Neural cell (in vitro differentiated cells): ENCODE results near the gene FCN3. TPM values are rescaled to one million over a fixed set of nuclear protein-coding genes. Genes with fewer than 3 reads are reported as not detected.

Experiments used
- H2AFZ ChIP-seq: fragments of 200-600, 300-800 bp; sonication (generic), shearing (Covaris generic); 2 replicates; pipeline ENCODE4 v1.6.0; 2014; ENCODE audit warnings: low read depth, mild to moderate bottlenecking, antibody characterized with exemption, low read length, moderate library complexity
- H3F3A ChIP-seq: fragments of 200-600 bp; shearing (Covaris generic); 2 replicates; pipeline ENCODE4 v1.6.1; 2016; ENCODE audit warnings: mild to moderate bottlenecking, moderate library complexity, mixed read lengths, antibody characterized with exemption, low read length; ENCODE audit not compliant: insufficient read depth, poor library complexity, severe bottlenecking
- H3K27ac ChIP-seq: fragments of 200-600, 300-800 bp; sonication (generic), shearing (Covaris generic); 2 replicates; pipeline ENCODE4 v1.5.1; 2014; ENCODE audit warnings: mild to moderate bottlenecking, low read length, moderate library complexity
- H3K27me3 ChIP-seq: fragments of 300-800, 200-600 bp; sonication (generic), shearing (Covaris generic); 2 replicates; pipeline ENCODE4 v1.6.0; 2014; ENCODE audit warnings: mild to moderate bottlenecking, low read depth, low read length, moderate library complexity; ENCODE audit not compliant: insufficient read depth
- H3K36me3 ChIP-seq: fragments of 300-800, 200-600 bp; sonication (generic), shearing (Covaris generic); 2 replicates; pipeline ENCODE4 v1.5.1; 2014; ENCODE audit warnings: mild to moderate bottlenecking, antibody characterized with exemption, low read length, moderate library complexity; ENCODE audit not compliant: insufficient read depth
- H3K4me2 ChIP-seq: fragments of 300-800, 200-600 bp; sonication (generic), shearing (Covaris generic); 2 replicates; pipeline ENCODE4 v1.6.0; 2014; ENCODE audit warnings: mild to moderate bottlenecking, low read length
- H3K4me3 ChIP-seq: fragments of 300-800, 200-600 bp; sonication (generic), shearing (Covaris generic); 2 replicates; pipeline ENCODE4 v1.5.1; 2014; ENCODE audit warnings: mild to moderate bottlenecking, low read length, moderate library complexity
- H3K79me2 ChIP-seq: fragments of 200-600 bp; shearing (Covaris generic); replicated peaks from 2 replicates; pipeline ENCODE4 v1.6.0; 2014; ENCODE audit warnings: mild to moderate bottlenecking, low read length, moderate library complexity; ENCODE audit not compliant: insufficient read depth
- H3K9ac ChIP-seq: fragments of 300-800, 200-600 bp; sonication (generic), shearing (Covaris generic); 2 replicates; pipeline ENCODE4 v1.6.1; 2016; ENCODE audit warnings: mild to moderate bottlenecking, low read length, mixed read lengths
- H3K9me2 ChIP-seq: fragments of 200-600 bp; shearing (Covaris generic); 2 replicates; pipeline ENCODE4 v1.6.1; 2016; ENCODE audit warnings: mild to moderate bottlenecking, low read length, mixed read lengths; ENCODE audit not compliant: insufficient read depth
- H3K9me3 ChIP-seq: fragments of 200-600, 300-800 bp; sonication (generic), shearing (Covaris generic); 2 replicates; pipeline ENCODE4 v1.6.1; 2016; ENCODE audit warnings: mild to moderate bottlenecking, mixed run types, low read length, moderate library complexity, mixed read lengths
- H4K20me1 ChIP-seq: fragments of 200-600 bp; shearing (Covaris generic); 2 replicates; pipeline ENCODE4 v1.6.1; 2016; ENCODE audit warnings: mild to moderate bottlenecking, mixed run types; ENCODE audit not compliant: insufficient read depth
- CTCF ChIP-seq: fragments of 450-650 bp; IDR thresholded peaks from 2 replicates; pipeline ENCODE4 v1.5.1; 2014; ENCODE audit warnings: antibody characterized with exemption, mild to moderate bottlenecking, moderate library complexity; ENCODE audit not compliant: poor library complexity, severe bottlenecking
- EP300 ChIP-seq: fragments of 450-650 bp; conservative IDR thresholded peaks from 2 replicates; pipeline ENCODE4 v1.6.1; 2014; ENCODE audit warnings: antibody characterized with exemption, mild to moderate bottlenecking, moderate library complexity; ENCODE audit not compliant: poor library complexity, severe bottlenecking
- EZH2 ChIP-seq: fragments of 200-600, 300-800 bp; shearing (Covaris generic), sonication (generic); IDR thresholded peaks from 2 replicates; pipeline ENCODE4 v1.6.1; 2014; ENCODE audit warnings: antibody characterized with exemption, low read length, borderline replicate concordance, mild to moderate bottlenecking; ENCODE audit not compliant: insufficient read depth, poor library complexity, severe bottlenecking
- MXI1 ChIP-seq: fragments of 450-650 bp; conservative IDR thresholded peaks from 2 replicates; pipeline ENCODE4 v1.6.1; 2014; ENCODE audit warnings: antibody characterized with exemption, mild to moderate bottlenecking; ENCODE audit not compliant: poor library complexity, severe bottlenecking
- POLR2AphosphoS5 ChIP-seq: IDR thresholded peaks from 2 replicates; pipeline ENCODE4 v1.6.1; 2012
- RAD21 ChIP-seq: fragments of 450-650 bp; conservative IDR thresholded peaks from 2 replicates; pipeline ENCODE4 v1.6.1; 2014; ENCODE audit warnings: antibody characterized with exemption, mild to moderate bottlenecking, moderate library complexity
- REST ChIP-seq: IDR thresholded peaks from 2 replicates; pipeline ENCODE4 v1.6.1; 2012; ENCODE audit warnings: borderline replicate concordance
- SMC3 ChIP-seq: fragments of 450-650 bp; conservative IDR thresholded peaks from 2 replicates; pipeline ENCODE4 v1.6.1; 2014; ENCODE audit warnings: antibody characterized with exemption, mild to moderate bottlenecking, moderate library complexity; ENCODE audit not compliant: poor library complexity
- TAF1 ChIP-seq: IDR thresholded peaks from 2 replicates; pipeline ENCODE4 v1.6.1; 2012; ENCODE audit warnings: low read depth
- polyA plus RNA-seq: library from polyadenylated mRNA; depleted of rRNA; stranded (reverse); fragments of >200 nt; gene quantifications from 2 replicates; pipeline ENCODE4 v1.2.3, GENCODE V29; 2014

FCN3 gene
- polyA plus RNA-seq, 1 donor from 2014 or later = not detected

GRCh38 chr1:27410709-27411108 lies 36.1 kb upstream of the FCN3 start:
- H4K20me1 ChIP-seq = no peaks in the 10 kb centered on the region

GRCh38 chr1:27409669-27410068 lies 35.0 kb upstream of the FCN3 start:
- Histone ChIP-seq H3K9me3 (no peaks in the 10 kb centered on the region), H4K20me1 (no peaks in the 10 kb centered on the region), H3K27me3 (no peaks in the 10 kb centered on the region), H3K27ac (no peak overlapping the region), H3K79me2 (no peaks in the 10 kb centered on the region), H3F3A (no peaks in the 10 kb centered on the region), H3K9me2 (no peaks in the 10 kb centered on the region), H3K4me3 (no peak overlapping the region), H3K36me3 (peaks cover 4% of the 10 kb centered on the region), H3K9ac (no peak overlapping the region), H2AFZ (no peak overlapping the region), H3K4me2 (no peak overlapping the region)
- TF ChIP-seq REST (no peak), MXI1 (no peak), EZH2 (no peak), EP300 (no peak), RAD21 (no peak), SMC3 (no peak), TAF1 (no peak), POLR2AphosphoS5 (no peak)

More at GRCh38 chr1:27410709-27411108, 36.1 kb upstream of the FCN3 start:
- Histone ChIP-seq H3K9me3 (no peaks in the 10 kb centered on the region), H3K27ac (no peak overlapping the region), H3K4me2 (no peak overlapping the region), H3K9ac (no peak overlapping the region), H3F3A (no peaks in the 10 kb centered on the region), H3K27me3 (no peaks in the 10 kb centered on the region), H3K4me3 (no peak overlapping the region), H3K36me3 (peaks cover 4% of the 10 kb centered on the region), H3K79me2 (no peaks in the 10 kb centered on the region), H3K9me2 (no peaks in the 10 kb centered on the region), H2AFZ (no peak overlapping the region)
- TF ChIP-seq EP300 = no peak
- TF ChIP-seq MXI1 = no peak
- no peak for TF ChIP-seq REST
- no peak for TF ChIP-seq POLR2AphosphoS5
- no peak for TF ChIP-seq SMC3
- TF ChIP-seq CTCF = no peak
- TF ChIP-seq RAD21 = no peak
- TF ChIP-seq EZH2 = no peak
- TF ChIP-seq TAF1 = no peak
